HepG2 (cell line): ENCODE data around the gene CES5A. TPM values are rescaled to one million over a fixed set of nuclear protein-coding genes. Genes with fewer than 3 reads are reported as not detected.

Experiments
- ATAC-seq: fragments of 200-7000 bp; cut with Tn5 transposase; 3 replicates; pipeline ENCODE4 v1.9.1; 2020; ENCODE audit warnings: mild to moderate bottlenecking, moderate library complexity
- BruUV-seq: library from RNA; stranded (reverse); fragments of 400-500 nt; replicated peaks from 2 replicates; lab custom pipeline; 2021; lab: Mats Ljungman, UMichigan
- CTCF ChIA-PET: fragments of 300-600 bp; formaldehyde crosslinking; extraction: SDS; loops from one replicate; lab custom pipeline; 2021; ENCODE audit warnings: low total read pairs, inconsistent platforms, low intra/inter-chr PET ratio; lab: Yijun Ruan, JAX
- POLR2A ChIA-PET: fragments of 350-600 bp; sonication (Branson Sonifier 250); formaldehyde crosslinking; loops from one replicate; lab custom pipeline; 2020; ENCODE audit warnings: antibody characterized with exemption, inconsistent platforms; lab: Yijun Ruan, JAX
- DNase-seq: peaks from one replicate; pipeline ENCODE4 v3.0.0-alpha.2; 2015; ENCODE audit warnings: low spot score
- FAIRE-seq: peaks from 3 replicates; lab custom pipeline; 2011; peaks lifted over from hg19 to GRCh38; lab: Jason Lieb, UNC
- H2AFZ ChIP-seq: one replicate; pipeline ENCODE4 v1.6.1; 2011; ENCODE audit warnings: low read length, inconsistent platforms
- H3K27ac ChIP-seq: fragments of 300-600 bp; 3 replicates; pipeline ENCODE4 v1.8.0; 2011; ENCODE audit warnings: mixed run types, mild to moderate bottlenecking, mixed read lengths, low read length, inconsistent platforms; ENCODE audit not compliant: insufficient read depth; ENCODE audit errors: extremely low read length
- H3K27me3 ChIP-seq, 2 experiments: fragments of 200-600 bp in 1 of 2; 2 replicates in 1 of 2; 3 replicates in 1 of 2; pipeline versions ENCODE4 v1.6.0 to v1.8.0; 2011; ENCODE audit warnings: low read length in 2 of 2, mild to moderate bottlenecking in 2 of 2, moderate library complexity in 2 of 2, inconsistent platforms in 1 of 2; ENCODE audit not compliant: insufficient read depth in 2 of 2, control insufficient read depth in 1 of 2
- H3K36me3 ChIP-seq, 2 experiments: fragments of 200-600 bp in 1 of 2; replicated peaks in 1 of 2; 2 replicates in 1 of 2; 3 replicates in 1 of 2; pipeline versions ENCODE4 v1.5.1 to v1.8.0; 2011; ENCODE audit warnings: low read length in 2 of 2, inconsistent platforms in 1 of 2; ENCODE audit not compliant: insufficient read depth in 2 of 2, control insufficient read depth in 1 of 2
- H3K4me1 ChIP-seq: 2 replicates; pipeline ENCODE4 v1.5.1; 2012; ENCODE audit warnings: low read length, inconsistent platforms; ENCODE audit not compliant: insufficient read depth
- H3K4me2 ChIP-seq: 2 replicates; pipeline ENCODE4 v1.6.0; 2011; ENCODE audit warnings: low read depth, low read length, inconsistent platforms
- H3K4me3 ChIP-seq, 3 experiments: fragments of 200-600 bp in 1 of 3; sonication (generic), shearing (Covaris generic) in 1 of 3; replicated peaks in 1 of 3; 2 replicates each; pipeline ENCODE4 v1.5.1; 2011 to 2016; ENCODE audit warnings: low read length in 3 of 3, inconsistent platforms in 2 of 3, low read depth in 2 of 3, mild to moderate bottlenecking in 2 of 3, control low read depth in 1 of 3, mixed read lengths in 1 of 3; ENCODE audit not compliant: insufficient read depth in 1 of 3
- H3K79me2 ChIP-seq: one replicate; pipeline ENCODE4 v1.6.1; 2011; ENCODE audit warnings: low read length, inconsistent platforms; ENCODE audit not compliant: insufficient read depth
- H3K9ac ChIP-seq: 2 replicates; pipeline ENCODE4 v1.6.0; 2011; ENCODE audit warnings: mild to moderate bottlenecking, low read depth, low read length, inconsistent platforms; ENCODE audit not compliant: insufficient read depth
- H3K9me3 ChIP-seq: 2 replicates; pipeline ENCODE4 v1.5.1; 2012; ENCODE audit warnings: mild to moderate bottlenecking, low read length
- H4K20me1 ChIP-seq: 2 replicates; pipeline ENCODE4 v1.6.0; 2011; ENCODE audit warnings: inconsistent platforms, mild to moderate bottlenecking, low read length, moderate library complexity; ENCODE audit not compliant: insufficient read depth
- CHD2 ChIP-seq: IDR thresholded peaks from 2 replicates; pipeline ENCODE4 v1.6.1; 2011; ENCODE audit warnings: low read depth, low read length, improper control_type of control experiment
- FOXA1 ChIP-seq, 2 experiments: fragments of 450-650 bp in 1 of 2; sonication (generic) in 1 of 2; formaldehyde crosslinking in 1 of 2; IDR thresholded peaks; 2 replicates each; pipeline versions ENCODE4 v1.4.0 to v1.6.1; 2016 to 2020; ENCODE audit warnings: missing genetic modification reagents in 1 of 2
- FOXO1 ChIP-seq: sonication (generic); formaldehyde crosslinking; IDR thresholded peaks from 2 replicates; pipeline ENCODE4 v1.4.0; 2020; ENCODE audit warnings: missing genetic modification reagents
- JUNB ChIP-seq: sonication (generic); formaldehyde crosslinking; IDR thresholded peaks from 2 replicates; pipeline ENCODE4 v1.8.0; 2022; ENCODE audit warnings: missing genetic modification reagents, mild to moderate bottlenecking, borderline replicate concordance
- KDM3A ChIP-seq: IDR thresholded peaks from 2 replicates; pipeline ENCODE4 v1.6.1; 2018; ENCODE audit warnings: low read depth, missing compliant biosample characterization
- LBX2 ChIP-seq: sonication (generic); formaldehyde crosslinking; IDR thresholded peaks from 2 replicates; pipeline ENCODE4 v1.5.0; 2020; ENCODE audit warnings: missing genetic modification reagents, mild to moderate bottlenecking, borderline replicate concordance
- MEIS1 ChIP-seq: sonication (generic); formaldehyde crosslinking; IDR thresholded peaks from 2 replicates; pipeline ENCODE4 v1.9.0; 2021; ENCODE audit warnings: mild to moderate bottlenecking, missing genetic modification reagents, moderate library complexity, borderline replicate concordance
- MTF1 ChIP-seq: sonication (generic); formaldehyde crosslinking; IDR thresholded peaks from 2 replicates; pipeline ENCODE4 v1.5.0; 2020; ENCODE audit warnings: missing genetic modification reagents
- NFE2L2 ChIP-seq: fragments of 150-350 bp; IDR thresholded peaks from 2 replicates; pipeline ENCODE4 v1.6.1; 2014; ENCODE audit warnings: low read length
- NFIB ChIP-seq: sonication (generic); formaldehyde crosslinking; IDR thresholded peaks from 2 replicates; pipeline ENCODE4 v1.9.0; 2021; ENCODE audit warnings: missing genetic modification reagents, mild to moderate bottlenecking, borderline replicate concordance
- POLR2A ChIP-seq, 2 experiments: IDR thresholded peaks; 2 replicates each; pipeline ENCODE4 v1.6.1; 2011; ENCODE audit warnings: low read depth in 2 of 2, low read length in 2 of 2, mild to moderate bottlenecking in 1 of 2, moderate library complexity in 1 of 2; ENCODE audit not compliant: insufficient read depth in 1 of 2
- SMARCC2 ChIP-seq: fragments of 450-650 bp; IDR thresholded peaks from 2 replicates; pipeline ENCODE4 v1.6.1; 2017; ENCODE audit warnings: antibody characterized with exemption, mild to moderate bottlenecking
- THAP9 ChIP-seq: sonication (generic); formaldehyde crosslinking; IDR thresholded peaks from 2 replicates; pipeline ENCODE4; 2020; ENCODE audit warnings: missing genetic modification reagents, mild to moderate bottlenecking, borderline replicate concordance
- U2AF2 ChIP-seq: fragments of 200-400 bp; formaldehyde crosslinking; IDR thresholded peaks from 2 replicates; pipeline ENCODE4 v1.6.1; 2017; ENCODE audit warnings: low read depth, mild to moderate bottlenecking, low read length
- ZIK1 ChIP-seq: sonication (generic); formaldehyde crosslinking; IDR thresholded peaks from 2 replicates; pipeline ENCODE4 v1.5.0; 2020; ENCODE audit warnings: mild to moderate bottlenecking, low read depth, missing genetic modification reagents, borderline replicate concordance
- ZNF547 ChIP-seq: sonication (generic); formaldehyde crosslinking; IDR thresholded peaks from 2 replicates; pipeline ENCODE4 v1.5.1; 2020; ENCODE audit warnings: mild to moderate bottlenecking, missing genetic modification reagents
- WGBS: methylation state at CpG from one replicate; pipeline ENCODE4 v1.1.6; 2017; ENCODE audit warnings: low lambda C conversion rate; 5-methylcytosine and 5-hydroxymethylcytosine counted together
- in situ Hi-C: cut with HindIII; loops from 2 replicates; pipeline ENCODE4 v1.10.0; 2017; ENCODE audit warnings: low pct_unique_long_range_greater_than_20kb; ENCODE audit not compliant: extremely low pct_ligation_motif_present
- intact Hi-C: fragments of 100-400 bp; cut with micrococcal nuclease; formaldehyde crosslinking; loops from one replicate; pipeline ENCODE4 v1.10.0; 2022; ENCODE audit not compliant: unreplicated experiment
- polyA plus RNA-seq, 8 experiments: library from polyadenylated mRNA; depleted of rRNA in 3 of 8; stranded (reverse) in 7 of 8; unstranded in 1 of 8; fragments of >200 nt; fragmentation: Illumina TruSeq in 4 of 8; extraction: Trizol in 4 of 8; gene quantifications; 2 replicates each; pipeline versions ENCODE4 v1.2.1 to v1.2.3, GENCODE V29; 2011 to 2016; ENCODE audit warnings: low read depth in 4 of 8, missing spikeins in 1 of 8, mixed read lengths in 1 of 8; ENCODE audit not compliant: insufficient read depth in 1 of 8
- total RNA-seq, 5 experiments: library from RNA; depleted of rRNA; stranded (reverse); fragments of >200 nt; fragmentation: Illumina TruSeq; extraction: Trizol; gene quantifications; 2 replicates each; pipeline ENCODE4 v1.2.3, GENCODE V29; 2016; ENCODE audit warnings: low read depth in 1 of 5
- TF ChIP-seq, protein P1 (sequence below): IDR thresholded peaks from 2 replicates; pipeline ENCODE4 v1.6.1; 2016; ENCODE audit warnings: mild to moderate bottlenecking, missing biosample characterization, missing genetic modification reagents

CES5A gene
- total and polyA plus RNA-seq, 2 of the 13 experiments (the other 11 are each of a cell fraction or from before 2014, with no cell fraction given) = not detected

DNA sequence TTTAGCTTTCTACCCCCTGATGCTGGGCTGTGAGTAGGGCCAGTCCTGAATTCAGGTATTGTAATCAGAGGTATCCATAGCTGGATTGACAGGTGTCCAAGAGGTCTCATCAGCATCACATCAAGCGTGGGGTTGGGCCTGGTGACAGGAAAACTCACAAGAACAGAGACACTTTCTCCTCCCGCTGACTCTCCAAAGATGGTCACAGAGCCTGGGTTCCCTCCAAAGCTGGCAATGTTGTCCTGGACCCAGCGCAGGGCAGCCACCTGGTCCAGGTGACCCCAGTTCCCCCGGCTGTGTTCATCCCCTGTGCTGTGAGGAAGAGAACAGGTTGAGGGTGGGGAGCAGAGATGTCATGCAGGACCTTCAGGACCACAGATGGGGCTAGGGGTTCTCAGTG lies 54.0 kb downstream of the CES5A start:
- in situ Hi-C loops (no loop called here), intact Hi-C loops (no loop called here)
- FAIRE-seq = no peak
- Histone ChIP-seq H3K36me3 (peaks cover 16 to 65% of the 10 kb centered on the region in 2 experiments; a peak in 4 of 5 replicates), H3K27me3 (no peaks in the 10 kb centered on the region), H3K4me1 (no peaks in the 10 kb centered on the region), H3K27ac (no peak overlapping the region), H2AFZ (no peak overlapping the region), H3K9ac (no peak overlapping the region), H3K9me3 (no peaks in the 10 kb centered on the region), H3K79me2 (no peaks in the 10 kb centered on the region), H3K4me2 (no peak overlapping the region), H4K20me1 (no peaks in the 10 kb centered on the region), H3K4me3 (no peak overlapping the region)
- ChIA-PET CTCF (no interaction called here), POLR2A (no interaction called here)
- no peak for ATAC-seq
- DNase-seq = no peak
- BruUV-seq = no TSS peak
- TF ChIP-seq ZNF547 (CRISPR knock-in tag) (no peak), CHD2 (no peak), KDM3A (CRISPR knock-in tag) (no peak), LBX2 (CRISPR knock-in tag) (no peak), U2AF2 (no peak)
- WGBS = 95% methylated on average over 4 of the region's 4 CpGs

DNA sequence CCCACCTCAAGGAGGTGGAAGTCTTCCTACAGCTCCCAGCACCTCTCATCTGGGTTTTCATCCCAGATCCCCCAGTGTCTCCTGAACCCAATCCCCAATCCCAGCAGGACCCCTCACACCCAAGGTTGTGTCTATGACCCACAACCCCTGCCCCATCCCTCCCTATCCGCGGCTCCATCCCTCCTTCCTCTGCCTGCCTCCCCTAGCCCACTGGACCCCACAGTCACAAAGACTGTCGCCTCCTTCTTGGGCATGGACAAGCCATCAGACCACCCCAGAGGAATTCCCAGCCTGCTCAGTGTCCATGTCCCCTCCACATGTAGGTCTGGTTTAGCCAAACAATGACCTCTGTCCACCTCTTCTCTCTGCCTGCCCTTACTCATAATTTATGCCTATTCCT lies 54.6 kb downstream of the CES5A start:
- no peaks in the 10 kb centered on the region for H3K79me2 ChIP-seq
- peaks cover 16 to 59% of the 10 kb centered on the region in 2 experiments; a peak in 4 of 5 replicates for H3K36me3 ChIP-seq
- no peak overlapping the region for H3K4me2 ChIP-seq
- intact Hi-C loops = no loop called here
- H3K27ac ChIP-seq = no peak overlapping the region
- H3K9ac ChIP-seq = no peak overlapping the region
- in situ Hi-C loops = no loop called here
- DNase-seq = no peak
- FAIRE-seq = no peak
- H4K20me1 ChIP-seq = no peaks in the 10 kb centered on the region
- H2AFZ ChIP-seq = no peak overlapping the region
- no peaks in the 10 kb centered on the region for H3K27me3 ChIP-seq
- no peaks in the 10 kb centered on the region for H3K9me3 ChIP-seq
- ChIA-PET POLR2A (no interaction called here), CTCF (no interaction called here)
- no peaks in the 10 kb centered on the region for H3K4me1 ChIP-seq
- 98% methylated on average over 3 of the region's 3 CpGs for WGBS
- TF ChIP-seq NFE2L2 (no peak), THAP9 (CRISPR knock-in tag) (no peak), ZIK1 (no peak), MTF1 (CRISPR knock-in tag) (no peak), FOXO1 (CRISPR knock-in tag) (no peak), POLR2A (IDR thresholded peaks at IDR 0.05; ENCODE audit: insufficient read depth in 1 of 2, low read depth in 2 of 2, low read length in 2 of 2) (no peak), SMARCC2 (no peak), JUNB (CRISPR knock-in tag) (no peak), MEIS1 (CRISPR knock-in tag) (no peak), FOXA1 (IDR thresholded peaks at IDR 0.05) (no peak), FOXA1 (CRISPR knock-in tag; IDR thresholded peaks at IDR 0.05) (no peak), NFIB (CRISPR knock-in tag) (no peak)
- TF ChIP-seq, protein P1, sequence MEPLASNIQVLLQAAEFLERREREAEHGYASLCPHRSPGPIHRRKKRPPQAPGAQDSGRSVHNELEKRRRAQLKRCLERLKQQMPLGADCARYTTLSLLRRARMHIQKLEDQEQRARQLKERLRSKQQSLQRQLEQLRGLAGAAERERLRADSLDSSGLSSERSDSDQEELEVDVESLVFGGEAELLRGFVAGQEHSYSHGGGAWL (CRISPR knock-in tag) = no peak
- BruUV-seq = no TSS peak
- no peak overlapping the region for H3K4me3 ChIP-seq
- ATAC-seq = no peak
